ENCODE results near the gene NCBP1.
"Not testable (repeated sequence)": the region's sequence is repeated elsewhere in the genome, so short reads cannot be mapped to it uniquely, and the experiment has no call there.

Gene NCBP1

DNA sequence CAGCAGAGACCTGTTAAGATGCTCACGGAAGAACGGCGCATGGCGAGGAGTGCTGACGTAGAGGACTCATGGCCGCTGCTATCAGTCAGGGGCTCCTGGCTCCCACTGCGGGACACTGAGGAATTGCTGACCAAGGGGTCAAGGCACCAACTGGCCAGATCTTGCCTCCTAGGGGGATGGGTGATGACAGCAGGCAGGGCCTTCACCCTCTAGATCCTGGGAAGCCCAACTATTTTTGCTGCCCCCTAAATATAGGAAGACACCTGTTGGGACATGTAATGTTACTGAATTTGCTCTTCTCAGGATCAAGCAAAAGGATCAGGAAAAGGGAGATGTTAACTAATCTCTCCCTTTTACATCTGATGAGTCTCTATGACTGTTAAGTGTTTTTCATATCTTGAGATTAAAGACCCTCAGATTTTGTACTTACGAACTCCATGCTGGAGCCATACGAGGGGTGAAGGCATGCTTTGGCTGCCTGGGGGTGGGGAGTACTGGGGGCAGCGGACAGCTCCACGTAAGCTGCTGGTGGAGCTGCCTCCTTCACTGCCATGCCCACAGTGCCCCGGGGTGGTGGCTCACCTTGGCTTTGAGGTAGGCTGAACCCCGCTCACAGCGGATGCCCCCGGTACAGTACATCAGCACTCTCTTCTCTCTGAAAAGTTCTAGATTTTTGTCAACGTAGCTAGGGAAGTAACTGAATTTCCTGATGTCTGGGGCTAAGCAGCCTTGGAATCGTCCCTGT lies 28.5 kb upstream of the NCBP1 start:
- H3K4me3 ChIP-seq (replicated peaks; ENCODE audit: low read depth, low read length), result no peak overlapping the region
- no peak for TF ChIP-seq CTCF (IDR thresholded peaks at IDR 0.05; ENCODE audit: low read depth, low read length, missing control alignments)
- no peak for DNase-seq (ENCODE audit: extremely low read depth, low read depth)

DNA sequence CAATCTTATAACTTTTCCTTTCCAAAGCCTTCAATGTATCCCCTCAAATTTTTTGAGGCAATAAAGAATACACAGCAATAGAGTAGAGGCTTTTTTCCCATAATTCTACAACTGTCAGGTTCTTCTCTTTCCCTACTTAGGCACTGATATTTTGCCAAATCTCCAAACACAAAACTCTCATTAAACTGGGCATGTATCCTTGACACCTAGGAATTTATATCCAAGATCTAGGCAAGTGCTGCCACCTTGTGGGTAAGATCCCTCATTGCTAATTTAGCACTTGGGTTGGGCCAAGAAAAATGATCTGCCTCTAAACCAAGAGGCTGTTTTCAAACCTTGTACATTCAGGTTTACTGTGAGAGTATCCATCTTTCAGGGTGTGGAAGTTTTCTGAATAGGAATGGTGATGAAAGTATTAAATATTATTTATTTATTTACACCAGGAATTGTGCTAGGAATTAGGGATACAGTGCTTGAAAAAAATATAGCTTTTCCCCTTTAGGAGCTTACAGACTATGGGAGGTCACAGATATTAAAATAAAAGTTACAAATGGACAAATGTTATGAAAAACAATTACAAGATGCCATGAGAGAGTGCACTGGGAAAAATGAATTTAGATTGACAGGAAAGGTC lies 18.1 kb upstream of the NCBP1 start:
- DNase-seq (ENCODE audit: extremely low read depth, low read depth), result peak; percentile 33
- H3K4me3 ChIP-seq (replicated peaks; ENCODE audit: low read depth, low read length), result no peak overlapping the region
- TF ChIP-seq CTCF (IDR thresholded peaks at IDR 0.05; ENCODE audit: low read depth, low read length, missing control alignments), result peak; percentile 71

- DNase-seq (ENCODE audit: extremely low read depth, low read depth), result no peak
- H3K4me3 ChIP-seq (replicated peaks; ENCODE audit: low read depth, low read length), result no peak overlapping the region
- TF ChIP-seq CTCF (IDR thresholded peaks at IDR 0.05; ENCODE audit: low read depth, low read length, missing control alignments), result no peak
Measured at GRCh38 chr9:97617939-97618416, 15.6 kb upstream of the NCBP1 start.

GRCh38 chr9:97620063-97620462 lies 13.6 kb upstream of the NCBP1 start:
- H3K4me3 ChIP-seq (replicated peaks; ENCODE audit: low read depth, low read length); DNase-seq (ENCODE audit: extremely low read depth, low read depth): not testable (repeated sequence)

- not testable (repeated sequence) for H3K4me3 ChIP-seq (replicated peaks; ENCODE audit: low read depth, low read length); DNase-seq (ENCODE audit: extremely low read depth, low read depth)
Measured at GRCh38 chr9:97622483-97622882, 11.1 kb upstream of the NCBP1 start.

- no peak for TF ChIP-seq CTCF (IDR thresholded peaks at IDR 0.05; ENCODE audit: low read depth, low read length, missing control alignments)
- no peak overlapping the region for H3K4me3 ChIP-seq (replicated peaks; ENCODE audit: low read depth, low read length)
- no peak for DNase-seq (ENCODE audit: extremely low read depth, low read depth)
Measured at GRCh38 chr9:97623946-97624345, 9.7 kb upstream of the NCBP1 start.

GRCh38 chr9:97625620-97626019 lies 8.0 kb upstream of the NCBP1 start:
- no peak for TF ChIP-seq CTCF (IDR thresholded peaks at IDR 0.05; ENCODE audit: low read depth, low read length, missing control alignments)
- no peak for DNase-seq (ENCODE audit: extremely low read depth, low read depth)
- no peak overlapping the region for H3K4me3 ChIP-seq (replicated peaks; ENCODE audit: low read depth, low read length)

- no peak for DNase-seq (ENCODE audit: extremely low read depth, low read depth)
- no peak for TF ChIP-seq CTCF (IDR thresholded peaks at IDR 0.05; ENCODE audit: low read depth, low read length, missing control alignments)
- H3K4me3 ChIP-seq (replicated peaks; ENCODE audit: low read depth, low read length), result no peak overlapping the region
Measured at GRCh38 chr9:97627624-97628023, 6.0 kb upstream of the NCBP1 start.

Measured in HFF-Myc (cell line).